HepG2 (cell line): ENCODE measurements around the gene C20orf144. TPM values are rescaled to one million over a fixed set of nuclear protein-coding genes. Genes with fewer than 3 reads are reported as not detected.

Source experiments
- BCL3 ChIP-seq: sonication (generic); formaldehyde crosslinking; IDR thresholded peaks from 2 replicates; pipeline ENCODE4 v1.5.1; 2020; ENCODE audit warnings: mild to moderate bottlenecking, missing genetic modification reagents, moderate library complexity
- DDIT3 ChIP-seq: sonication (generic); formaldehyde crosslinking; IDR thresholded peaks from 2 replicates; pipeline ENCODE4 v1.4.0; 2020; ENCODE audit warnings: mild to moderate bottlenecking, missing genetic modification reagents
- GATAD1 ChIP-seq: IDR thresholded peaks from 2 replicates; pipeline ENCODE4 v1.6.1; 2016; ENCODE audit warnings: missing genetic modification reagents, missing compliant biosample characterization
- HDAC6 ChIP-seq: fragments of 200-600 bp; sonication (generic); IDR thresholded peaks from 2 replicates; pipeline ENCODE4 v1.7.0; 2017; ENCODE audit warnings: mild to moderate bottlenecking, antibody characterized with exemption, low read length, low read depth
- NFIB ChIP-seq: sonication (generic); formaldehyde crosslinking; IDR thresholded peaks from 2 replicates; pipeline ENCODE4 v1.9.0; 2021; ENCODE audit warnings: missing genetic modification reagents, mild to moderate bottlenecking, borderline replicate concordance
- NR1H2 ChIP-seq: sonication (generic); formaldehyde crosslinking; IDR thresholded peaks from 2 replicates; pipeline ENCODE4 v1.8.1; 2022; ENCODE audit warnings: low read depth, missing genetic modification reagents, borderline replicate concordance
- ONECUT2 ChIP-seq: sonication (generic); formaldehyde crosslinking; IDR thresholded peaks from 2 replicates; pipeline ENCODE4 v1.4.0; 2020; ENCODE audit warnings: missing genetic modification reagents
- PBX3 ChIP-seq: sonication (generic); formaldehyde crosslinking; IDR thresholded peaks from 2 replicates; pipeline ENCODE4 v1.8.1; 2023; ENCODE audit warnings: missing genetic modification reagents, inconsistent platforms, borderline replicate concordance
- SNRNP70 ChIP-seq: fragments of 200-400 bp; formaldehyde crosslinking; IDR thresholded peaks from 2 replicates; pipeline ENCODE4 v1.6.1; 2017; ENCODE audit warnings: mild to moderate bottlenecking, low read depth, low read length, moderate library complexity
- TRIM22 ChIP-seq: fragments of 450-650 bp; IDR thresholded peaks from 2 replicates; pipeline ENCODE4 v1.6.1; 2017
- ZBTB37 ChIP-seq: sonication (generic); formaldehyde crosslinking; IDR thresholded peaks from 2 replicates; pipeline ENCODE4 v1.4.0; 2020; ENCODE audit warnings: mild to moderate bottlenecking, missing genetic modification reagents
- ZFP90 ChIP-seq: sonication (generic); formaldehyde crosslinking; IDR thresholded peaks from 2 replicates; pipeline ENCODE4 v1.8.0; 2022; ENCODE audit warnings: missing genetic modification reagents, mild to moderate bottlenecking, inconsistent platforms, borderline replicate concordance
- ZNF235 ChIP-seq: sonication (generic); formaldehyde crosslinking; IDR thresholded peaks from 2 replicates; pipeline ENCODE4 v1.8.1; 2023; ENCODE audit warnings: mild to moderate bottlenecking, missing genetic modification reagents, borderline replicate concordance
- ZNF263 ChIP-seq: sonication (generic); formaldehyde crosslinking; IDR thresholded peaks from 2 replicates; pipeline ENCODE4 v1.4.0; 2020; ENCODE audit warnings: missing genetic modification reagents
- ZNF292 ChIP-seq: sonication (generic); formaldehyde crosslinking; IDR thresholded peaks from 2 replicates; pipeline ENCODE4 v1.8.1; 2022; ENCODE audit warnings: mild to moderate bottlenecking, low read depth, missing genetic modification reagents, borderline replicate concordance
- ZNF326 ChIP-seq: sonication (generic); formaldehyde crosslinking; IDR thresholded peaks from 2 replicates; pipeline ENCODE4 v1.4.0; 2020; ENCODE audit warnings: missing genetic modification reagents, borderline replicate concordance
- ZNF501 ChIP-seq: sonication (generic); formaldehyde crosslinking; IDR thresholded peaks from 2 replicates; pipeline ENCODE4 v1.5.1; 2020; ENCODE audit warnings: mild to moderate bottlenecking, moderate library complexity, missing genetic modification reagents
- ZNF7 ChIP-seq: IDR thresholded peaks from 2 replicates; pipeline ENCODE4 v1.6.1; 2016; ENCODE audit warnings: missing biosample characterization, missing genetic modification reagents
- ZNF800 ChIP-seq: sonication (generic); formaldehyde crosslinking; IDR thresholded peaks from 2 replicates; pipeline ENCODE4 v1.4.0; 2020; ENCODE audit warnings: missing genetic modification reagents
- ZSCAN9 ChIP-seq: IDR thresholded peaks from 2 replicates; pipeline ENCODE4 v1.6.1; 2016; ENCODE audit warnings: borderline replicate concordance
- polyA plus RNA-seq, 8 experiments: library from polyadenylated mRNA; depleted of rRNA in 3 of 8; stranded (reverse) in 7 of 8; unstranded in 1 of 8; fragments of >200 nt; fragmentation: Illumina TruSeq in 4 of 8; extraction: Trizol in 4 of 8; gene quantifications; 2 replicates each; pipeline versions ENCODE4 v1.2.1 to v1.2.3, GENCODE V29; 2011 to 2016; ENCODE audit warnings: low read depth in 4 of 8, missing spikeins in 1 of 8, mixed read lengths in 1 of 8; ENCODE audit not compliant: insufficient read depth in 1 of 8
- total RNA-seq, 5 experiments: library from RNA; depleted of rRNA; stranded (reverse); fragments of >200 nt; fragmentation: Illumina TruSeq; extraction: Trizol; gene quantifications; 2 replicates each; pipeline ENCODE4 v1.2.3, GENCODE V29; 2016; ENCODE audit warnings: low read depth in 1 of 5

The C20orf144 gene
- total and polyA plus RNA-seq, 2 of the 13 experiments (the other 11 are each of a cell fraction or from before 2014, with no cell fraction given), result 0.09 to 0.16 TPM

- TF ChIP-seq PBX3 (CRISPR knock-in tag), result peak; percentile 68; the same call in 1 of the 2 replicates
- TF ChIP-seq ZNF326 (CRISPR knock-in tag), result no peak
- no peak for TF ChIP-seq ZNF7 (CRISPR knock-in tag)
- no peak for TF ChIP-seq SNRNP70
- peak; percentile 15; the same call in 1 of the 2 replicates for TF ChIP-seq ONECUT2 (CRISPR knock-in tag)
- peak; percentile 73; the same call in 1 of the 2 replicates for TF ChIP-seq ZNF800
- no peak for TF ChIP-seq TRIM22
- TF ChIP-seq ZSCAN9 (CRISPR knock-in tag), result peak; percentile 83
- no peak for TF ChIP-seq ZNF292 (CRISPR knock-in tag)
- peak; percentile 86; the same call in 1 of the 2 replicates for TF ChIP-seq BCL3 (CRISPR knock-in tag)
- peak; percentile 72; the same call in 1 of the 2 replicates for TF ChIP-seq ZFP90 (CRISPR knock-in tag)
- peak; percentile 96 for TF ChIP-seq ZNF235
- TF ChIP-seq GATAD1 (CRISPR knock-in tag), result peak; percentile 54; the same call in 1 of the 2 replicates
- TF ChIP-seq DDIT3 (CRISPR knock-in tag), result no peak
- peak; percentile 74 for TF ChIP-seq ZNF501 (CRISPR knock-in tag)
- TF ChIP-seq NR1H2, result no peak
- no peak for TF ChIP-seq HDAC6
- peak; percentile 69; the same call in 1 of the 2 replicates for TF ChIP-seq NFIB (CRISPR knock-in tag)
- 0 out of 2 replicates have a peak, but pooled peaks have one; percentile 20 for TF ChIP-seq ZBTB37 (CRISPR knock-in tag)
- peak; percentile 6 for TF ChIP-seq ZNF263
Observed at GRCh38 chr20:33674294-33675135, 12.4 kb downstream of the C20orf144 start, which contains the start of gene NECAB3 (continued).
